ENCODE results near the gene TMEM165.

TMEM165 gene

DNA sequence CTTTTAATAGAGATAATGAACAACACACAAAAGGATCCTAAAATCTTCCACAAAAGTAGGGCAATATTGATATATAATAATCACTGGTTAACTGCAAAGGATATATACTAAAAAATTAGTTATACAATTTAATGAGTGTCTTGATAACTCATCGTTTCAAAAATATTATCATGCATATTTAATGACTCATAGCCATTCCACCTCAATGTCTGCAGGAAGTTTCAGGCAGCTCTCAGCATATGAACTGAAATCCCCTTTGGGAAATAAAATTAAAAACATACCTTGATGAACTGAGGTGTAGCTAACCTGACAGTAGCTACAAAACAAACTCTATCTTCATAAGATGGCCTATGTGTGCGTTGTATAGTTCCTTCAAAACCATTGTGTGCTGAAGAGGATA lies 62.9 kb downstream of the TMEM165 start:
- DNase-seq (ENCODE audit: low read depth) = no peak

GRCh38 chr4:55466001-55466400 lies 70.2 kb downstream of the TMEM165 start:
- no peak for DNase-seq (ENCODE audit: low read depth)

DNA sequence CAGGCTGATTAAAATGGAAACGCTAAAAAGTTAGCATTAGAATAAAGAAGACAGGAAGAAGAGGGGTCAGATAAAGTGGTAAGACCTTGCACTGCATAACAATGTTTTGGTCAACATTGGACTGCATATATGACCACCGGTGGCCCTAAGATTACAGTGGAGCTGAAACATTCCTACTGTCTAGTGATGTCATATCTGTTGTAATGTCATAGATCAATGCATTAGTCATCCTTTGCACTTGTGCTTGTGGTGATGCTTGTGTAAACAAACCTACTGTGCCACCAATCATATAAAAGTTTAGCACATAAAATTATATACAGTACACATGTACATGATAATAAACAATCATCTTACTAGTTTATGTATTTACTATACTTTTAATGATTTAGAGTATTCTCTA lies 73.0 kb downstream of the TMEM165 start:
- DNase-seq (ENCODE audit: low read depth) = no peak

GRCh38 chr4:55469979-55470378 lies 74.2 kb downstream of the TMEM165 start:
- no peak for DNase-seq (ENCODE audit: low read depth)
